Measurements from ENCODE around the gene SNRPD3.

Gene SNRPD3

GRCh38 chr22:24585927-24586546, 30.2 kb downstream of the SNRPD3 start:
- Histone ChIP-seq H3K27ac (ENCODE audit: poor library complexity, severe bottlenecking) (no peak overlapping the region), H3K9me3 (ENCODE audit: severe bottlenecking) (no peaks in the 10 kb centered on the region), H3K4me1 (ENCODE audit: insufficient read depth, poor library complexity, severe bottlenecking) (no peaks in the 10 kb centered on the region), H3K27me3 (ENCODE audit: insufficient read depth, poor library complexity, severe bottlenecking) (no peaks in the 10 kb centered on the region), H3K36me3 (ENCODE audit: low read depth) (no peaks in the 10 kb centered on the region), H3K4me3 (ENCODE audit: severe bottlenecking) (no peak overlapping the region)
- ATAC-seq (ENCODE audit: low read depth) (no peak), DNase-seq (ENCODE audit: low spot score) (no peak)
- no peak for TF ChIP-seq CTCF (IDR thresholded peaks at IDR 0.05; ENCODE audit: poor library complexity, severe bottlenecking)

GRCh38 chr22:24587251-24587650, 31.5 kb downstream of the SNRPD3 start:
- ATAC-seq (ENCODE audit: low read depth) (no peak), DNase-seq (ENCODE audit: low spot score) (no peak)
- Histone ChIP-seq H3K27me3 (ENCODE audit: insufficient read depth, poor library complexity, severe bottlenecking) (no peaks in the 10 kb centered on the region), H3K9me3 (ENCODE audit: severe bottlenecking) (no peaks in the 10 kb centered on the region), H3K4me1 (ENCODE audit: insufficient read depth, poor library complexity, severe bottlenecking) (no peaks in the 10 kb centered on the region), H3K36me3 (ENCODE audit: low read depth) (no peaks in the 10 kb centered on the region), H3K27ac (ENCODE audit: poor library complexity, severe bottlenecking) (no peak overlapping the region), H3K4me3 (ENCODE audit: severe bottlenecking) (no peak overlapping the region)
- no peak for TF ChIP-seq CTCF (IDR thresholded peaks at IDR 0.05; ENCODE audit: poor library complexity, severe bottlenecking)

GRCh38 chr22:24587948-24588347, 32.1 kb downstream of the SNRPD3 start:
- Histone ChIP-seq H3K4me3 (ENCODE audit: severe bottlenecking) (no peak overlapping the region), H3K36me3 (ENCODE audit: low read depth) (no peaks in the 10 kb centered on the region), H3K27ac (ENCODE audit: poor library complexity, severe bottlenecking) (no peak overlapping the region), H3K4me1 (ENCODE audit: insufficient read depth, poor library complexity, severe bottlenecking) (no peaks in the 10 kb centered on the region), H3K27me3 (ENCODE audit: insufficient read depth, poor library complexity, severe bottlenecking) (no peaks in the 10 kb centered on the region), H3K9me3 (ENCODE audit: severe bottlenecking) (no peaks in the 10 kb centered on the region)
- DNase-seq (ENCODE audit: low spot score): no peak
- TF ChIP-seq CTCF (IDR thresholded peaks at IDR 0.05; ENCODE audit: poor library complexity, severe bottlenecking): no peak
- ATAC-seq (ENCODE audit: low read depth): no peak

DNA sequence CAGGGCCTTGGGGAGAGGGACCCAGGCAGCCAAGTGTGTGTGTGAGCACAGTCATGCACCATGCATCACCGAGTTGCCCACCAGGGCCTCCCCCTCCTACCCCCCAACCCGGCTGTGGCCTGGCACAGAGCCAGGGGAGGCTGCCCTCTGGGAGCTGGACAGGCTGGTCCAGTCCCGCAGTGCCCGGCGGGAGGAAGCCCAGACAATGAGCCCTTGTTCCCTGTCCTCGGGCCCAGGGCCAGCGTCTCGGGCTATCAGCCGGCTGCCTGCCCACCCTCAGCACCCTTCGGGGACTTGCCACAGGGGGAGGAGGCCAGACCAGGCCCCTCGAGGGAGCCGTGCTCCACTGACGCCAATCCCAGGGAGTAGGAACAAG, 32.6 kb downstream of the SNRPD3 start:
- Histone ChIP-seq H3K4me3 (ENCODE audit: severe bottlenecking) (no peak overlapping the region), H3K9me3 (ENCODE audit: severe bottlenecking) (no peaks in the 10 kb centered on the region), H3K4me1 (ENCODE audit: insufficient read depth, poor library complexity, severe bottlenecking) (peaks cover 3% of the 10 kb centered on the region), H3K36me3 (ENCODE audit: low read depth) (no peaks in the 10 kb centered on the region), H3K27me3 (ENCODE audit: insufficient read depth, poor library complexity, severe bottlenecking) (no peaks in the 10 kb centered on the region), H3K27ac (ENCODE audit: poor library complexity, severe bottlenecking) (no peak overlapping the region)
- DNase-seq (ENCODE audit: low spot score) (no peak), ATAC-seq (ENCODE audit: low read depth) (no peak)
- no peak for TF ChIP-seq CTCF (IDR thresholded peaks at IDR 0.05; ENCODE audit: poor library complexity, severe bottlenecking)

- H3K4me3 ChIP-seq (ENCODE audit: severe bottlenecking): no peak overlapping the region
- ATAC-seq (ENCODE audit: low read depth) (no peak), DNase-seq (ENCODE audit: low spot score) (no peak)
- no peak for TF ChIP-seq CTCF (IDR thresholded peaks at IDR 0.05; ENCODE audit: poor library complexity, severe bottlenecking)
- peaks cover 4% of the 10 kb centered on the region for H3K4me1 ChIP-seq (ENCODE audit: insufficient read depth, poor library complexity, severe bottlenecking)
- no peaks in the 10 kb centered on the region for H3K36me3 ChIP-seq (ENCODE audit: low read depth)
- H3K27ac ChIP-seq (ENCODE audit: poor library complexity, severe bottlenecking): no peak overlapping the region
- H3K9me3 ChIP-seq (ENCODE audit: severe bottlenecking): no peaks in the 10 kb centered on the region
- no peaks in the 10 kb centered on the region for H3K27me3 ChIP-seq (ENCODE audit: insufficient read depth, poor library complexity, severe bottlenecking)
Observed at GRCh38 chr22:24588757-24589481, 33.1 kb downstream of the SNRPD3 start.
